ENCODE results near the gene SPO11. TPM values are rescaled to one million over a fixed set of nuclear protein-coding genes. Genes with fewer than 3 reads are reported as not detected.

Gene SPO11
- total and polyA plus RNA-seq, 2 donors (not counting 1 experiment from before 2014, with no cell fraction given): not detected

- H3K36me3 ChIP-seq (replicated peaks in 1 of 2; ENCODE audit: control extremely low read depth in 1 of 2, control insufficient read depth in 1 of 2, extremely low read depth in 1 of 2, insufficient read depth in 2 of 2, low read length in 1 of 2): no peaks in the 10 kb centered on the region
- H3K9me3 Mint-ChIP-seq (ENCODE audit: insufficient read depth): no peaks in the 10 kb centered on the region
- no peaks in the 10 kb centered on the region for H3K9me3 ChIP-seq (ENCODE audit: control extremely low read depth in 1 of 3, control insufficient read depth in 2 of 3, insufficient read depth in 1 of 3, low read length in 2 of 3)
- H3K4me3 Mint-ChIP-seq: no peak overlapping the region
- DNase-seq (no peak), ATAC-seq (ENCODE audit: low read depth) (no peak)
- no peaks in the 10 kb centered on the region for H3K79me2 ChIP-seq (ENCODE audit: control insufficient read depth, insufficient read depth, low read length)
- no peaks in the 10 kb centered on the region for H3K4me1 Mint-ChIP-seq
- no peak overlapping the region for H3K27ac Mint-ChIP-seq
- H4K20me1 ChIP-seq (ENCODE audit: control insufficient read depth, insufficient read depth, low read length, poor library complexity, severe bottlenecking): no peaks in the 10 kb centered on the region
- H3K4me1 ChIP-seq (ENCODE audit: control insufficient read depth in 2 of 2, insufficient read depth in 2 of 2, low read length in 2 of 2): no peaks in the 10 kb centered on the region
- no peaks in the 10 kb centered on the region for H3K27me3 ChIP-seq (replicated peaks in 1 of 4; ENCODE audit: control extremely low read depth in 1 of 4, control insufficient read depth in 3 of 4, insufficient read depth in 4 of 4, low read length in 3 of 4)
- peaks cover 29% of the 10 kb centered on the region for H3K27me3 Mint-ChIP-seq
- H3K4me2 ChIP-seq (replicated peaks; ENCODE audit: low read depth, low read length, poor library complexity, severe bottlenecking): no peak overlapping the region
- WGBS (ENCODE audit: insufficient coverage): 94% methylated on average over 7 of the region's 10 CpGs
- no peak overlapping the region for H3K9ac ChIP-seq (ENCODE audit: low read length)
- no peak overlapping the region for H3K4me3 ChIP-seq (ENCODE audit: control extremely low read depth in 1 of 5, extremely low read depth in 1 of 5, insufficient read depth in 1 of 5, low read depth in 2 of 5, low read length in 4 of 5)
- ChIA-PET POLR2A (no interaction called here), CTCF (interaction anchor here (0.6 kb wide), 1 partner anchor 22 kb away, joined by 6 read pairs; no protein-coding TSS in a partner anchor)
- no peak overlapping the region for H2AFZ ChIP-seq (ENCODE audit: insufficient read depth, low read depth, low read length, poor library complexity, severe bottlenecking)
- no peak for TF ChIP-seq CTCF (IDR thresholded peaks at IDR 0.05)
- TF ChIP-seq EZH2 (IDR thresholded peaks at IDR 0.05; ENCODE audit: borderline replicate concordance, insufficient read depth, low read depth, low read length, poor library complexity, severe bottlenecking): no peak
- intact Hi-C loops (cut with micrococcal nuclease): no loop called here
- H3K27ac ChIP-seq (ENCODE audit: low read length in 2 of 2): no peak overlapping the region
These were observed 49.4 kb upstream of the SPO11 start for GRCh38 chr20:57280221-57280620.

GRCh38 chr20:57281900-57282299 lies 47.7 kb upstream of the SPO11 start:
- Histone ChIP-seq H2AFZ (ENCODE audit: insufficient read depth, low read depth, low read length, poor library complexity, severe bottlenecking) (no peak overlapping the region), H3K27me3 (replicated peaks in 1 of 4; ENCODE audit: control extremely low read depth in 1 of 4, control insufficient read depth in 3 of 4, insufficient read depth in 4 of 4, low read length in 3 of 4) (peaks cover 0 to 4% (median under 1%) of the 10 kb centered on the region in 4 experiments), H3K27ac (ENCODE audit: low read length in 2 of 2) (no peak overlapping the region), H3K79me2 (ENCODE audit: control insufficient read depth, insufficient read depth, low read length) (no peaks in the 10 kb centered on the region), H3K4me1 (ENCODE audit: control insufficient read depth in 2 of 2, insufficient read depth in 2 of 2, low read length in 2 of 2) (no peaks in the 10 kb centered on the region), H3K9me3 (ENCODE audit: control extremely low read depth in 1 of 3, control insufficient read depth in 2 of 3, insufficient read depth in 1 of 3, low read length in 2 of 3) (no peaks in the 10 kb centered on the region), H3K4me2 (replicated peaks; ENCODE audit: low read depth, low read length, poor library complexity, severe bottlenecking) (no peak overlapping the region), H3K9ac (ENCODE audit: low read length) (no peak overlapping the region), H3K4me3 (ENCODE audit: control extremely low read depth in 1 of 5, extremely low read depth in 1 of 5, insufficient read depth in 1 of 5, low read depth in 2 of 5, low read length in 4 of 5) (no peak overlapping the region), H3K36me3 (replicated peaks in 1 of 2; ENCODE audit: control extremely low read depth in 1 of 2, control insufficient read depth in 1 of 2, extremely low read depth in 1 of 2, insufficient read depth in 2 of 2, low read length in 1 of 2) (no peaks in the 10 kb centered on the region), H4K20me1 (ENCODE audit: control insufficient read depth, insufficient read depth, low read length, poor library complexity, severe bottlenecking) (no peaks in the 10 kb centered on the region)
- no peak overlapping the region for H3K27ac Mint-ChIP-seq
- intact Hi-C loops (cut with micrococcal nuclease): no loop called here
- no peaks in the 10 kb centered on the region for H3K9me3 Mint-ChIP-seq (ENCODE audit: insufficient read depth)
- H3K4me1 Mint-ChIP-seq: no peaks in the 10 kb centered on the region
- H3K27me3 Mint-ChIP-seq: peaks cover 24% of the 10 kb centered on the region
- ATAC-seq (ENCODE audit: low read depth): no peak
- WGBS (ENCODE audit: insufficient coverage): 64% methylated on average over 6 of the region's 7 CpGs
- no peak for DNase-seq
- no peak overlapping the region for H3K4me3 Mint-ChIP-seq
- TF ChIP-seq EZH2 (IDR thresholded peaks at IDR 0.05; ENCODE audit: borderline replicate concordance, insufficient read depth, low read depth, low read length, poor library complexity, severe bottlenecking) (no peak), CTCF (IDR thresholded peaks at IDR 0.05) (no peak)
- POLR2A ChIA-PET: no interaction called here
- CTCF ChIA-PET: no interaction called here
